Neuronal stem cell (in vitro differentiated cells): ENCODE measurements around the gene LCP2.

ENCODE experiments used
- DNase-seq: peaks from one replicate; pipeline ENCODE4 v3.0.0-alpha.2; 2013; ENCODE audit warnings: low spot score
- H2AFZ ChIP-seq: one replicate; pipeline ENCODE4 v1.6.1; 2013; ENCODE audit warnings: mild to moderate bottlenecking, low read length, inconsistent platforms
- H2AK5ac ChIP-seq: 2 replicates; pipeline ENCODE4 v1.6.1; 2013; ENCODE audit warnings: low read depth, mild to moderate bottlenecking, inconsistent platforms, low read length, moderate library complexity, mixed read lengths
- H2BK120ac ChIP-seq: 2 replicates; pipeline ENCODE4 v1.6.1; 2013; ENCODE audit warnings: low read depth, mild to moderate bottlenecking, inconsistent platforms, low read length, moderate library complexity, mixed read lengths
- H2BK12ac ChIP-seq: one replicate; pipeline ENCODE4 v1.6.1; 2013; ENCODE audit warnings: low read length, inconsistent platforms
- H2BK15ac ChIP-seq: 2 replicates; pipeline ENCODE4 v1.6.1; 2013; ENCODE audit warnings: mild to moderate bottlenecking, low read length, inconsistent platforms, mixed read lengths
- H2BK5ac ChIP-seq: one replicate; pipeline ENCODE4 v1.6.1; 2013; ENCODE audit warnings: inconsistent platforms, mild to moderate bottlenecking, low read length, moderate library complexity
- H3K14ac ChIP-seq: one replicate; pipeline ENCODE4 v1.6.1; 2013; ENCODE audit warnings: low read length, inconsistent platforms
- H3K18ac ChIP-seq: 2 replicates; pipeline ENCODE4 v1.6.1; 2013; ENCODE audit warnings: low read length, inconsistent platforms
- H3K23ac ChIP-seq: 2 replicates; pipeline ENCODE4 v1.6.1; 2013; ENCODE audit warnings: low read depth, mild to moderate bottlenecking, mixed read lengths, low read length, inconsistent platforms; ENCODE audit not compliant: poor library complexity
- H3K27ac ChIP-seq: replicated peaks from 3 replicates; pipeline ENCODE4 v1.5.1; 2013; ENCODE audit warnings: low read length, inconsistent platforms
- H3K27me3 ChIP-seq, 3 experiments: 2 replicates each; pipeline ENCODE4 v1.6.1; 2013; ENCODE audit warnings: low read length in 3 of 3, mild to moderate bottlenecking in 2 of 3, inconsistent platforms in 1 of 3, low read depth in 1 of 3, mixed read lengths in 1 of 3, moderate library complexity in 1 of 3; ENCODE audit not compliant: control insufficient read depth in 3 of 3, insufficient read depth in 3 of 3
- H3K36me3 ChIP-seq, 2 donors: replicated peaks in 1 of 2; 2 replicates each; pipeline ENCODE4 v1.6.1; 2013; ENCODE audit warnings: low read length in 2 of 2; ENCODE audit not compliant: control insufficient read depth in 2 of 2, insufficient read depth in 2 of 2
- H3K4ac ChIP-seq: 2 replicates; pipeline ENCODE4 v1.6.1; 2013; ENCODE audit warnings: inconsistent platforms, mild to moderate bottlenecking, low read length, moderate library complexity
- H3K4me1 ChIP-seq, 2 donors: 1 replicate in 1 of 2; 2 replicates in 1 of 2; pipeline ENCODE4 v1.6.1; 2013; ENCODE audit warnings: low read length in 2 of 2, low read depth in 1 of 2; ENCODE audit not compliant: control insufficient read depth in 2 of 2, insufficient read depth in 1 of 2
- H3K4me2 ChIP-seq: one replicate; pipeline ENCODE4 v1.6.1; 2013; ENCODE audit warnings: mild to moderate bottlenecking, low read length, inconsistent platforms; ENCODE audit not compliant: insufficient read depth, poor library complexity, severe bottlenecking
- H3K4me3 ChIP-seq, 2 donors: 2 replicates each; pipeline ENCODE4 v1.5.1; 2013; ENCODE audit warnings: low read length in 2 of 2, mild to moderate bottlenecking in 2 of 2, inconsistent platforms in 1 of 2, moderate library complexity in 1 of 2
- H3K79me1 ChIP-seq: one replicate; pipeline ENCODE4 v1.6.1; 2013; ENCODE audit warnings: low read depth, mild to moderate bottlenecking, inconsistent platforms, low read length, moderate library complexity
- H3K9ac ChIP-seq: one replicate; pipeline ENCODE4 v1.6.1; 2013; ENCODE audit warnings: mild to moderate bottlenecking, low read depth, low read length, inconsistent platforms; ENCODE audit not compliant: poor library complexity
- H3K9me3 ChIP-seq, 2 donors: replicated peaks in 1 of 2; 2 replicates each; pipeline versions ENCODE3 to v1.6.1; 2013; ENCODE audit warnings: low read length in 2 of 2, mild to moderate bottlenecking in 2 of 2, inconsistent platforms in 1 of 2, low read depth in 1 of 2, mixed read lengths in 1 of 2, moderate library complexity in 1 of 2; ENCODE audit not compliant: control insufficient read depth in 2 of 2, insufficient read depth in 1 of 2
- H4K8ac ChIP-seq: one replicate; pipeline ENCODE4 v1.6.1; 2013; ENCODE audit warnings: low read depth, mild to moderate bottlenecking, inconsistent platforms, low read length, moderate library complexity
- H4K91ac ChIP-seq: one replicate; pipeline ENCODE4 v1.6.1; 2013; ENCODE audit warnings: low read length, low read depth, mild to moderate bottlenecking, inconsistent platforms; ENCODE audit not compliant: poor library complexity
- WGBS, 2 donors: extraction: QIAGEN DNeasy Blood & Tissue Kit; methylation state at CpG; one replicate each; pipeline ENCODE4 v1.1.7; 2013; ENCODE audit warnings: missing lambda C conversion rate in 2 of 2, mixed read lengths in 1 of 2; ENCODE audit not compliant: insufficient read length in 2 of 2, insufficient replicate concordance in 1 of 2; ENCODE audit errors: extremely low coverage in 2 of 2; 5-methylcytosine and 5-hydroxymethylcytosine counted together

Gene LCP2

DNA sequence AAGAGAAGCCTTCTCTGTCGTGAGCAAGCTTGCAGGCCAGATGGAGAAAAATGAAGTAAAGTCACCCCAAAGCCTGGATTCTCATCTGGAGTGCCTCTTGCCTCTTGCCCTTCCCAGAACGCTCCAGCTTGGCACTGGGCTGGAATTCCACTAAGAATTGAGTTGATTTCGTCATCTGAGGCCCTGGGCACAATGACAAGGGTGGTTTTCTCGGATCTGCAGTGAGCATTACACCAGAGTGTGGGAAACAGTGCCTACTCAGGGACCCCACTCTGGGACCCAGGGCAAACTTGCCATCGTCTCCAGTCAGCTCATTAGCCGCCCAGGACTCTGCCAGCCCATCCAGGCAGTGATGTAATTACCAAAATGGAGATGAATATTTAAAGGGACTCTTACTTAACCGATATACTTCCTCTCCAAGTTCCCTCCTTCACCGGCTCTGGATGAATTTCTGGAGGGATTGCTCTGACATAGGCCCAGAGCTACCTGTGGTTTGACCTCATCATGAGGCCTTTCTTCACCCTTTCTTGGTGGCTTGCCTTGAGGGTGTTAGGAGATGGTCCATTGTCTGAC is 44.7 kb upstream of the LCP2 start:
- no peak overlapping the region for H2BK5ac ChIP-seq
- no CpG with 5 or more reads among the region's 8 CpGs for WGBS, 2 donors
- H4K8ac ChIP-seq = no peak overlapping the region
- peaks cover 0 to 6% of the 10 kb centered on the region in 2 donors for H3K4me1 ChIP-seq
- H2BK15ac ChIP-seq = no peak overlapping the region
- H2AFZ ChIP-seq = no peak overlapping the region
- H3K79me1 ChIP-seq = no peaks in the 10 kb centered on the region
- no peak overlapping the region for H3K4me3 ChIP-seq
- no peak overlapping the region for H3K18ac ChIP-seq
- H3K9me3 ChIP-seq = peaks cover 0 to 20% of the 10 kb centered on the region in 2 donors
- no peak overlapping the region for H2AK5ac ChIP-seq
- no peak overlapping the region for H2BK12ac ChIP-seq
- H3K27me3 ChIP-seq = no peaks in the 10 kb centered on the region
- no peak overlapping the region for H4K91ac ChIP-seq
- H3K4me2 ChIP-seq = no peak overlapping the region
- DNase-seq = no peak
- no peak overlapping the region for H3K27ac ChIP-seq
- no peak overlapping the region for H3K4ac ChIP-seq
- H3K14ac ChIP-seq = no peak overlapping the region
- H3K36me3 ChIP-seq = no peaks in the 10 kb centered on the region
- no peak overlapping the region for H3K23ac ChIP-seq
- H3K9ac ChIP-seq = no peak overlapping the region
- H2BK120ac ChIP-seq = no peak overlapping the region

DNA sequence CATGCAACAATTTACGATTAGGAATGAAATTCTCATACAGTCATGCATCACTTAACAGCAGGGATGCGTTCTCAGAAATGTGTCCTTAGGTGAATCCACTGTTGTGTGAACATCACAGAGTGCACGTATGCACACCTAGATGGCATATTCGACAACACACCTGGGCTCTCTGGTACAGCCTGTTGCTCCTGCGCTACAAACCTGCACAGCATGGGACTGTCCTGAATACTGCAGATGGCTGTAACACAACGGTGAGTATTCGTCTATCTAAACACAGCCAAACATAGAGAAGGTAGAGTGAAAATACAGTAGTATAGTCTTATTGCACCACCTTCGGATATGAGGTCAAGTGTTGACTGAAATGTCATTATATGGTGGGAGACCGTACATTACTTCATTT is 44.0 kb upstream of the LCP2 start:
- Histone ChIP-seq H2BK12ac (no peak overlapping the region), H2AK5ac (no peak overlapping the region), H3K4me2 (no peak overlapping the region), H3K79me1 (no peaks in the 10 kb centered on the region), H2AFZ (no peak overlapping the region), H2BK5ac (no peak overlapping the region), H4K91ac (no peak overlapping the region), H3K4ac (no peak overlapping the region), H3K9me3 (peaks cover 0 to 20% of the 10 kb centered on the region in 2 donors), H3K4me3 (peak overlapping the region in 1 of 2 donors; percentile 27), H2BK15ac (no peak overlapping the region), H2BK120ac (no peak overlapping the region), H3K23ac (no peak overlapping the region), H3K9ac (no peak overlapping the region), H3K36me3 (no peaks in the 10 kb centered on the region), H3K18ac (no peak overlapping the region), H3K4me1 (peaks cover 0 to 5% of the 10 kb centered on the region in 2 donors), H3K27me3 (no peaks in the 10 kb centered on the region), H3K27ac (no peak overlapping the region), H3K14ac (no peak overlapping the region), H4K8ac (no peak overlapping the region)
- no peak for DNase-seq
- no CpG with 5 or more reads among the region's 9 CpGs for WGBS, 2 donors

DNA sequence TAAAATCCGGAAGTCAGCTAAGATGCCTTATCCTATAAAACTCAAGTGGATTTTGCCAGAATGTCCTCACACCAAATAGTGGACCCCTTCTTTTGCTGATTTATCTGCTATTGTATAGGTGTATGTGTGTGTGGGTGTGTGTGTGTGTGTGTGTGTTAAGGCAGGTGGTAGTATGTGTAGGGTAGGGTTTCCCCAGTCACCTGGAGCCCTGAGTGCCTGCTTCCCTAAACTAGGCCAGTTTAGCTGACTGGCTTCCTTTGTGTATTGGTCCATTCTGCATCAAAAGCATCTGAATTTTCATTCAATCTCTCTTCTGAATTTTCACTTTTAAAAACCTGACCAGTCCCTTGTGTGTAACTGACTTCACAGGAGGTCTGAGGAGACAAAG is 42.2 kb upstream of the LCP2 start:
- peaks cover 0 to 5% of the 10 kb centered on the region in 2 donors for H3K4me1 ChIP-seq
- no peak overlapping the region for H3K27ac ChIP-seq
- H3K79me1 ChIP-seq = no peaks in the 10 kb centered on the region
- H3K14ac ChIP-seq = no peak overlapping the region
- H3K27me3 ChIP-seq = no peaks in the 10 kb centered on the region
- H2AFZ ChIP-seq = no peak overlapping the region
- no peak overlapping the region for H2BK12ac ChIP-seq
- H3K18ac ChIP-seq = no peak overlapping the region
- no peak overlapping the region for H2BK15ac ChIP-seq
- H3K9ac ChIP-seq = no peak overlapping the region
- no peak overlapping the region for H3K4me2 ChIP-seq
- no peak overlapping the region for H3K23ac ChIP-seq
- H4K8ac ChIP-seq = no peak overlapping the region
- H4K91ac ChIP-seq = no peak overlapping the region
- DNase-seq = no peak
- no CpG with 5 or more reads among the region's 1 CpG for WGBS, 2 donors
- no peak overlapping the region for H3K4me3 ChIP-seq
- H2BK120ac ChIP-seq = no peak overlapping the region
- peaks cover 0 to 11% of the 10 kb centered on the region in 2 donors for H3K9me3 ChIP-seq
- H3K36me3 ChIP-seq = no peaks in the 10 kb centered on the region
- no peak overlapping the region for H2BK5ac ChIP-seq
- H2AK5ac ChIP-seq = no peak overlapping the region
- H3K4ac ChIP-seq = no peak overlapping the region

DNA sequence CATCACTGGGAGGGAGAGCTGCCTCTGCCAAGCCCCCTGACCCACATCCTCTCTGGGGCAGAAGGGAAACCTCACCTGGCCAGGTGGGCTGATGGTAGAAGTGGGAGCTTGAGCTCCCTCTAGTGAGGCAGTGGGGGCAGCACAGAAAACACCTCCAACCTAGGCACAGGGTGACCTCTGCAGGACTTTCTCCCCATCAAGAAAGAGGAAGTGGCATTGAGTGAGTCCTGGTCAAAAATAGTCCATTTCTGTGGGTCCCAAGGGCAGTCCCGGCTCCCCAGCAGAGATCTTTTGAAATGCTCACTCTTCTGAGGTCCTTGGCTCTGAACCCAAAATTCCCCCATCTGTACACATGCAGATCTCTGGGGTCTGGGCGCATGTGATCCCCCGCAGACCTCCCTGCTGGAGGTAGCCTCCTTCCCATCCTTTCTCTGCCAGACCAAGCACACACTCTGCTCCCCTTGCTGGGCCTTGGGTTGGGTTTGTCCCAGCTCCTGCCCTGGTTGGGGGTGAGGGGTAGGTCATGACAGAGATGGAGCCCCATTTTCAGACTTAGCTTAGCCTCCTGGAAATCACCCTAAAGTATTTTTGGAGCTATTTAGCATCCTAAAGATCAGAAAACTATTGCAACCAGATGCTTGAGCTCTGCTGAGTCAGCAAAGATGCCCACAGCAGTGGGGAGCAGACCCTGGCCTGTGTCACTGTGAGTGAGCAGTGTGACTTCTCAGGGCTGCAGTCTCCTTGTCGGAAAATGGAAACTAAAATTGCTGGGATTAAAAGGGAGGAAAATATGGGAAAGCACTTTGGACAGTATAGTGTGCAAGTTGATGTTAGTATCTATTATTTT is 41.6 kb upstream of the LCP2 start:
- no peak overlapping the region for H2BK120ac ChIP-seq
- H3K9ac ChIP-seq = no peak overlapping the region
- H3K23ac ChIP-seq = no peak overlapping the region
- H3K36me3 ChIP-seq = no peaks in the 10 kb centered on the region
- no peaks in the 10 kb centered on the region for H3K79me1 ChIP-seq
- DNase-seq = no peak
- H3K4ac ChIP-seq = no peak overlapping the region
- H3K4me1 ChIP-seq = peaks cover 0 to 5% of the 10 kb centered on the region in 2 donors
- H3K14ac ChIP-seq = no peak overlapping the region
- H2BK12ac ChIP-seq = no peak overlapping the region
- H3K4me2 ChIP-seq = no peak overlapping the region
- no peak overlapping the region for H4K91ac ChIP-seq
- H2AK5ac ChIP-seq = peak overlapping the region; percentile 22
- no peak overlapping the region for H3K27ac ChIP-seq
- no peak overlapping the region for H2BK5ac ChIP-seq
- H2BK15ac ChIP-seq = no peak overlapping the region
- H3K18ac ChIP-seq = no peak overlapping the region
- H3K4me3 ChIP-seq = no peak overlapping the region
- no peak overlapping the region for H2AFZ ChIP-seq
- WGBS, 2 donors = no CpG with 5 or more reads among the region's 4 CpGs
- H3K9me3 ChIP-seq = peaks cover 0 to 11% of the 10 kb centered on the region in 2 donors
- H4K8ac ChIP-seq = no peak overlapping the region
- no peaks in the 10 kb centered on the region for H3K27me3 ChIP-seq
